Activated CD4-positive, CD25-positive, alpha-beta regulatory T cell treated with anti-CD3 and anti-CD28 coated beads, Interleukin-2, amount 50 U/mL, for 72 hours (primary cell): ENCODE data around the gene FAM43A.

ENCODE experiments used
- DNase-seq: peaks from one replicate; pipeline ENCODE4 v3.0.0; 2021

The FAM43A gene

GRCh38 chr3:194713299-194714136 is 27.8 kb downstream of the FAM43A start:
- DNase-seq: no peak

- no peak for DNase-seq
Observed at GRCh38 chr3:194714137-194714455, 28.4 kb downstream of the FAM43A start.

- DNase-seq: no peak
Observed at GRCh38 chr3:194714564-194714963, 28.9 kb downstream of the FAM43A start.

GRCh38 chr3:194715022-194715800 is 29.5 kb downstream of the FAM43A start:
- DNase-seq: no peak

- no peak for DNase-seq
Observed at GRCh38 chr3:194718079-194718478, 32.4 kb downstream of the FAM43A start.

- no peak for DNase-seq
Observed at GRCh38 chr3:194720048-194720447, 34.4 kb downstream of the FAM43A start.

- no peak for DNase-seq
Observed at GRCh38 chr3:194723846-194724618, 38.3 kb downstream of the FAM43A start.

- no peak for DNase-seq
Observed at GRCh38 chr3:194725346-194725745, 39.7 kb downstream of the FAM43A start.

- no peak for DNase-seq
Observed at GRCh38 chr3:194727435-194728128, 41.9 kb downstream of the FAM43A start.

GRCh38 chr3:194728986-194729385 is 43.3 kb downstream of the FAM43A start:
- DNase-seq: no peak

- no peak for DNase-seq
Observed at GRCh38 chr3:194730365-194730764, 44.7 kb downstream of the FAM43A start.

GRCh38 chr3:194731506-194732073 is 45.9 kb downstream of the FAM43A start:
- DNase-seq: no peak

- no peak for DNase-seq
Observed at GRCh38 chr3:194732617-194733016, 46.9 kb downstream of the FAM43A start.

GRCh38 chr3:194736277-194736895 is 50.7 kb downstream of the FAM43A start:
- no peak for DNase-seq

- no peak for DNase-seq
Observed at GRCh38 chr3:194736896-194737600, 51.4 kb downstream of the FAM43A start.
